ENCODE measurements around the gene TRIO.

TRIO gene

DNA sequence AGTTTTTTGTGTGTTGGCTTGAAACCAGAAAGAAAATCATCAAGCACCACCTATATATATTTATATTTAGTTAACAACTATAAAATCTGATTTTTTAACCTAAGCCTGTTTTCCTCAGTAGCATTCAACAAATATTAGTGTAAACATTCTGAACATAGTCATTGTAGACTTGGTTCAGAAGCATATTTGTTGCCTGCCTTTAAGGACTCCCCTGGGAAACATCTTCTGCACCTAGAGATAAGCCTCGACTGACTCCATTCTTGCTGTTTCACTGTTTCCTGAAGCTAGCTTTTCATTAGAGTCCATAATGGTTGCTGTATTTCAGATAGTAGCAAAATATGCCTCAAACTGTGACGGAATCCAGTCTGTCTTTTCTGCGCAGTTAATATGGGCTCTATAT is 123.5 kb downstream of the TRIO start:
- no peak overlapping the region for H3K4me3 ChIP-seq (ENCODE audit: low read length)
- no peaks in the 10 kb centered on the region for H3K9me3 ChIP-seq (ENCODE audit: control insufficient read depth, insufficient read depth, low read length)
- no peak overlapping the region for H3K27ac ChIP-seq (ENCODE audit: low read depth, low read length)
- peaks cover 66% of the 10 kb centered on the region for H3K79me2 ChIP-seq (ENCODE audit: control insufficient read depth, low read length)
- H4K20me1 ChIP-seq (ENCODE audit: control insufficient read depth, insufficient read depth, low read depth, low read length): no peaks in the 10 kb centered on the region; the same call in 1 of the 2 replicates
- peaks cover 4% of the 10 kb centered on the region; the same call in 1 of the 2 replicates for H3F3A ChIP-seq (ENCODE audit: control insufficient read depth, insufficient read depth)
- no peaks in the 10 kb centered on the region for H3K9me2 ChIP-seq (replicated peaks; ENCODE audit: control insufficient read depth, low read length)
- peaks cover 38% of the 10 kb centered on the region for H3K4me1 ChIP-seq (ENCODE audit: control insufficient read depth, low read length)
- no peaks in the 10 kb centered on the region for H3K27me3 ChIP-seq (ENCODE audit: control insufficient read depth, low read length)
- no peak overlapping the region for H3K4me2 ChIP-seq (ENCODE audit: low read length)
- H3K36me3 ChIP-seq (ENCODE audit: control insufficient read depth, low read length): 0 out of 2 replicates have a peak, but pooled peaks cover 4% of the 10 kb centered on the region
- TF ChIP-seq, protein P1, sequence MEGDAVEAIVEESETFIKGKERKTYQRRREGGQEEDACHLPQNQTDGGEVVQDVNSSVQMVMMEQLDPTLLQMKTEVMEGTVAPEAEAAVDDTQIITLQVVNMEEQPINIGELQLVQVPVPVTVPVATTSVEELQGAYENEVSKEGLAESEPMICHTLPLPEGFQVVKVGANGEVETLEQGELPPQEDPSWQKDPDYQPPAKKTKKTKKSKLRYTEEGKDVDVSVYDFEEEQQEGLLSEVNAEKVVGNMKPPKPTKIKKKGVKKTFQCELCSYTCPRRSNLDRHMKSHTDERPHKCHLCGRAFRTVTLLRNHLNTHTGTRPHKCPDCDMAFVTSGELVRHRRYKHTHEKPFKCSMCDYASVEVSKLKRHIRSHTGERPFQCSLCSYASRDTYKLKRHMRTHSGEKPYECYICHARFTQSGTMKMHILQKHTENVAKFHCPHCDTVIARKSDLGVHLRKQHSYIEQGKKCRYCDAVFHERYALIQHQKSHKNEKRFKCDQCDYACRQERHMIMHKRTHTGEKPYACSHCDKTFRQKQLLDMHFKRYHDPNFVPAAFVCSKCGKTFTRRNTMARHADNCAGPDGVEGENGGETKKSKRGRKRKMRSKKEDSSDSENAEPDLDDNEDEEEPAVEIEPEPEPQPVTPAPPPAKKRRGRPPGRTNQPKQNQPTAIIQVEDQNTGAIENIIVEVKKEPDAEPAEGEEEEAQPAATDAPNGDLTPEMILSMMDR (IDR thresholded peaks at IDR 0.05; ENCODE audit: low read depth, low read length, poor library complexity, severe bottlenecking): no peak
- no peak for TF ChIP-seq EZH2phosphoT487 (IDR thresholded peaks at IDR 0.05; ENCODE audit: borderline replicate concordance, low read length)

DNA sequence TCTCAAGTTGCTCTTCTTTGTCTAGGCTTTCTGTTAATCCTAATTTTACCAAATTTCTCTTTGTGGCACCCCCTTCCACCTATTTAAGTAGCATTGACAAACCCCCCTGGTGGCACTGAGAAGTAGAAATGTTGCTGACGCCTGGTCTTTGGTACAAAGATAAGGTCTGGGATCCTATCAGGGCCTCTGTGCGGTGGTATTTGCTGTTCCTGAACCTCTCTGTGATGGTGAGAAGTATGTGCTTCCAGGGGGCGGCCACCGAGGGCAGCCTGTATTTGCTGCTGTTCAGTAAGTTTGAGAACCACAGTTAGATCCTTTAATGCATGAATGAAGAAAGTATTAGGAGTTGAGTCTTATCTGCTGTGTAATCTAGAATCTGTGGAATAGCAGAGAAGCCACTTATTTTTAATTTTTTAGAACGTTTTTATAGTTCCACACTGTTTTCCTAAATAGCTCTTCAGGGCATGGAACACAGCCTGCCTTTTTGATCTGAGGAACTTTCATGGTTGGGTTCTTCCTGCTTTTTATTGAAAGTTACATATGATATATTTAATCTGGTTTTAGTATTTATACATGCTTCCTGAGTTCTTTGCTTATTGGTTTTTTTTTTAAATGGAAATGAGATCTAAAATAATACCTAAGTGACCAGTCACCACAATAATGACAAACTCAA is 124.2 kb downstream of the TRIO start:
- no peak overlapping the region for H3K4me3 ChIP-seq (ENCODE audit: low read length)
- H3K79me2 ChIP-seq (ENCODE audit: control insufficient read depth, low read length): peaks cover 60% of the 10 kb centered on the region

DNA sequence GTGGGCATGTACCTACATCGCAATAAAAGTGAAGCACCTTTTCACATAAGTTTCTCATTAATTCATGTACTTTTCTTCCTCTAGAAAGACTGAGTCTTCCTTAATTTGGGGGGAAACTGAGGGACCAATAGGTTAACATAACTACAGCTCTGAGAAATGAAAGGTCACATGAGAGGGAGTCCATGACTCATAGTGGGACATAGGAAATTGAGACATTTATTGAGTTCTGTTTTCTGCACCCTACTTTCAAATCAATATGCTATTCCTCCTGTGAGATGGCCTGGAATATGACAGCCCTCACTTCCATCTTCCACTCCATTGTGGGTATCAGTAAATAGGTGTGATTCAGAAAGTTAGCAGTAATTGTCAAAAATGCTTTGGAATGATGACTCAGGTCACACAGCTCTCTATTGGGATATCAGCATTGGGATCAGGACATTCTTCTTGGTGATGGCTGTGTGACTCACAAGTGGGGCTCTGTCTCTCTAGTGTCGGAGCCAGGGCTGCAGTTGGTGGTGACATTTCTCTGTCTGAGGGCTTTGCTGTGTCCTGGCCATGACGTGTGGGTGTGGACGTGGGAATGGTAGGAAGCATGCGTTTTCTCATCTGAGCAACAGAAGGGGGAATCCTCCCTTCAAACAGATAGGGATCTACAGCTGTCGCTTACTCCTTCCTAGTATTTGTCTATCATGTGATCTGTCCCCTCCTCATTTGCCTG is 125.0 kb downstream of the TRIO start:
- TF ChIP-seq EZH2phosphoT487 (IDR thresholded peaks at IDR 0.05; ENCODE audit: borderline replicate concordance, low read length): no peak
- TF ChIP-seq, protein P1 (IDR thresholded peaks at IDR 0.05; ENCODE audit: low read depth, low read length, poor library complexity, severe bottlenecking): no peak
- H3K36me3 ChIP-seq (ENCODE audit: control insufficient read depth, low read length): 0 out of 2 replicates have a peak, but pooled peaks cover 4% of the 10 kb centered on the region
- H3K9me2 ChIP-seq (replicated peaks; ENCODE audit: control insufficient read depth, low read length): no peaks in the 10 kb centered on the region
- H3K4me1 ChIP-seq (ENCODE audit: control insufficient read depth, low read length): peaks cover 32% of the 10 kb centered on the region
- peaks cover 55% of the 10 kb centered on the region for H3K79me2 ChIP-seq (ENCODE audit: control insufficient read depth, low read length)
- H3K9me3 ChIP-seq (ENCODE audit: control insufficient read depth, insufficient read depth, low read length): no peaks in the 10 kb centered on the region
- no peak overlapping the region for H3K27ac ChIP-seq (ENCODE audit: low read depth, low read length)
- H4K20me1 ChIP-seq (ENCODE audit: control insufficient read depth, insufficient read depth, low read depth, low read length): no peaks in the 10 kb centered on the region; the same call in 1 of the 2 replicates
- no peaks in the 10 kb centered on the region for H3K27me3 ChIP-seq (ENCODE audit: control insufficient read depth, low read length)
- H3F3A ChIP-seq (ENCODE audit: control insufficient read depth, insufficient read depth): peaks cover 4% of the 10 kb centered on the region; the same call in 1 of the 2 replicates
- no peak overlapping the region for H3K4me2 ChIP-seq (ENCODE audit: low read length)
- H3K4me3 ChIP-seq (ENCODE audit: low read length): no peak overlapping the region

More for the DNA sequence above, 124.2 kb downstream of the TRIO start:
- TF ChIP-seq, protein P1 (IDR thresholded peaks at IDR 0.05; ENCODE audit: low read depth, low read length, poor library complexity, severe bottlenecking): no peak
- TF ChIP-seq EZH2phosphoT487 (IDR thresholded peaks at IDR 0.05; ENCODE audit: borderline replicate concordance, low read length): no peak
- Histone ChIP-seq H3K4me1 (ENCODE audit: control insufficient read depth, low read length) (peaks cover 35% of the 10 kb centered on the region), H4K20me1 (ENCODE audit: control insufficient read depth, insufficient read depth, low read depth, low read length) (no peaks in the 10 kb centered on the region; the same call in 1 of the 2 replicates), H3K27me3 (ENCODE audit: control insufficient read depth, low read length) (no peaks in the 10 kb centered on the region), H3K4me2 (ENCODE audit: low read length) (no peak overlapping the region), H3K36me3 (ENCODE audit: control insufficient read depth, low read length) (0 out of 2 replicates have a peak, but pooled peaks cover 4% of the 10 kb centered on the region), H3F3A (ENCODE audit: control insufficient read depth, insufficient read depth) (peaks cover 4% of the 10 kb centered on the region; the same call in 1 of the 2 replicates), H3K9me3 (ENCODE audit: control insufficient read depth, insufficient read depth, low read length) (no peaks in the 10 kb centered on the region), H3K27ac (ENCODE audit: low read depth, low read length) (no peak overlapping the region), H3K9me2 (replicated peaks; ENCODE audit: control insufficient read depth, low read length) (no peaks in the 10 kb centered on the region)
